GM18520 (cell line): Measurements from ENCODE around the gene PSMG3.
"Not testable (repeated sequence)": the region's sequence is repeated elsewhere in the genome, so short reads cannot be mapped to it uniquely, and the experiment has no call there.

Experiments used
- ATAC-seq: cut with Tn5 transposase; IDR thresholded peaks from one replicate; pipeline ENCODE4 v1.9.1; 2021; ENCODE audit not compliant: unreplicated experiment

Gene PSMG3

DNA sequence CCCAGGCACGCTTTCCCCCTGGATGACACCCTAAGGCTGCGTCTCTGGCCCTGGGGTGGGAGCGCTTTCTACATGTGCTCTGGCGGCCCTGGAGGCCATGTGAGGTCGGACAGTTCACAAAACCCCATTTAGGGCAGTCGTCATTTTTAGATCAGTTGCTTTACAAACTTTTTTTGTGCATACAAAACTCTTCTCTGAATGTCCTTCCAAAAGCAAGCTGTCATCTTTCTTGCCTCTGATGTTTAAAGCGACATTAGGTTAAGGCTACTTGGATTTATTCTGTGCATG is 33.4 kb downstream of the PSMG3 start:
- no peak for ATAC-seq

DNA sequence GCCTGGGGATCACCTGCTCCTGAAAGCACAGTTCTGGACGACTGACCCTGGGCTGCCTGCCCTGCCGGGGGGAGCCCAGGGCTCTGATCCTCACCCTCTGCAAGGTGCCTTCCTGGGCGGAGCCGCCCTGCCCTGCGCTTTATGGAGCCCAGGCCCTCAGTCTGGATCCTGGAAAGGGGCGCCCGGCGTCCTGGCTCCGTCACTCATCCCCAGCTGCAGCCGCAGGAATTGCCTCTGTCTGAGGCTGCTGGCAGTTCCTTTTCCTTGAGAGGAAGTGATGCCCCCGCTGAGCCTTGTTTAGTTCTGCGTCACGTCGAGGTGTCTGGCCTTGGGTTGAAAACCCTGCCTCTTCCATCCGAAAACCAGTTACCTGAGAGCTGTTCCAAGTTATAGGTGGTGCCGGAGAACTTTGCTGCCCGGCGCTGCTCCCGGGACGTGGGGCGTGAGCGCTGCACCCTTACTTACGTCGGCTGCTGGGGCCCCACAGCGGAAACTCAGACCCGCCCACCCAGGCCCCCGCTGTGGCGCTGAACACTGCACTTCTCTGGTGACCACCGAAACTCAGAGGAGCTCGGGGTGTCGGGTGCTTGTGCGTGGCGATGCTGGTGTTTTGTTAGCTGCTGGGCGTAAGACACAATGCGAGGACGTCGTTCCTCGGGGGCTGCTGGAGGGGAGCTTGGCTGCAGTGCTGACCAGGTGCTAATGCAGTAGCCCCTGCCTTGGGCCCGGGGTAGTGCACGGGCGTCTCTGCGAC is 34.0 kb downstream of the PSMG3 start:
- ATAC-seq, result no peak

DNA sequence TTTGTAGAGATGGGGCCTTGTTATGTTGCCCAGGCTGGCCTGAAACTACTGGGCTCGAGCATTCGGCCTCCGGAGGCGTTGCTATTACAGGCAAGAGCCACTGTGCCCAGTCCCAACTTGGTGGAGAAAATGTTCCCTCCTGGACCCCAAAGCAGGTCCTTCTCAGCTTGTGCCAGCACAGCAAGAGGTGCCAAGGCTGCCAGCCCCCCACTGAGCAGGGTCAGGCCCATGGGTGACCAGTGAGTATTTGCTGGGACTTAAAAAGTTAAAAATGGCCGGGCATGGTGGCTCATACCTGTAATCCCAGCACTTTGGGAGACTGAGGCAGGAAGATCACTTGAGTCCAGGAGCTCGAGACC is 34.8 kb downstream of the PSMG3 start:
- ATAC-seq, result no peak

DNA sequence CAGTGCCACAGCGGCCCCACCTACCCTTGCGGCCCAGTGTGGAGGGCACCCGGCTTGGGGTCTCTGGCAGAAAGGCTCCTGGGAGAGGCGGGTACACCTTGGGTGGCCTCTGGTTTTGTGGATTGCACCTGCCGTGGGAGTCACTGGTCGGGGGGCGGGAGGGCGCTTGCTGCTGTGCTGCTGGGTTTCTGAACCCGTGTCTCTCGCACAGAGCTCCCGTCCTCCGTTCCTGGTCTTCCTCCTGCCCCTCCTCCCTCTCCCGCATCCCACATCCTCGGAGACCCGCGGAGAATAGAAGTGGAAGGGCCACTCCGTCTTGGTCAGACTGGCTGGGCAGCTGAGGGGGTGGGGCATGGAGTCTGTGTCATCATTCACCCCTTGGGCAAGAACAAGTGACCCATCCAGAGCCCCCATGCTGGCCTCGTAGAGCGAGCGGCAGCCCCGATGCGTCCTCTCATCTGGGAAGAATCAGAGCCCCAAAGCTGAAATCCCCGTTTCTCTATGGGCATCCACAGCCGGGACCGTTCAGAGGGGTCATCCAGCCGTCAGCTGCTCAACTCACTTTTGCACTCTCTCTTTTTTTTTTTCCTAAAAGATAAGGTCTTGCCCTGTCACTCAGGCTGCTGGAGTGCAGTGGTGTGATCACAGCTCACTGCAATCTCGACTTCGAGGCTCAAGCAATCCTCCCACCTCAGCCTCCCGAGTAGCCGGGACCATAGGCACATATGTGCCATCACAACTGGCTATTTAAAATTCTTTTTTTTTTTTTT is 35.3 kb downstream of the PSMG3 start:
- ATAC-seq, result no peak

DNA sequence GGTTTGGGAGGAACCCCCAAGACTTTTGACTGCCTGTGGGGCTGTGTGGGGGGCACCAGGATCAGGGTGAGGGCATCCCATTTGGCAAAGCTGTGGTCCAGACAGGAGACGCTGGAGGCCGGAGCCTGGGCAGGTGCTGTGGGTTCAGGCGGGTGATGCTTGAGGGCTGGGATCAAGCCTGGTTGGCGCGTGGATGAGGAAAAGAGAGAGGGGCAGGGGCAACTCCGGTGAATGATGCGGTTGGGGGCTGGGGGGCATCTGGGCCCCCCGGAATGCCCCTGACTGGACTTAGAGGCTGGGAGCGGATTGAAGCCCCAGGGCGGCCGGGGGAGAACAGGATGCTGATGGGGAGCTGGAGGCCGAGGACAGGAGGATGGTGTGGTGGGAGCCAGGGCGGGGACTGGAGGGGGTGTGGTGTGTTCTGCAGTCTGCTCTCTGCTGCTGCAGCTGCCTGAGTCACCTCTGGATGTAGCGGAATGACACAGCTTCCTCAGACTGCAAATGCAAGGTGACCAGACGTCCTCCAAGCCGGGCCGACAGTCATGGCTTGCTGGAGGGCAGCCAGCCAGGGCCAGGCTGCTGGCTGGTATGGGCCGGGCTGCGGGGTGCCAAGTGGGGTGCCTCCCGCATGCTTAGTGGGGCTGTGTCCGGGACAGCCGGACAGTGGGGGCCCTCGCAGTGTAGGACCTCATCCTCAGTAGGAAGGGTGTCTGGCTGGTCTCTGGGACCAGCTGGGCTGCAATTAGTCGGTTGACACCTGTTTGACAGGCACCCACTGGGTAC is 36.1 kb downstream of the PSMG3 start:
- ATAC-seq, result no peak

DNA sequence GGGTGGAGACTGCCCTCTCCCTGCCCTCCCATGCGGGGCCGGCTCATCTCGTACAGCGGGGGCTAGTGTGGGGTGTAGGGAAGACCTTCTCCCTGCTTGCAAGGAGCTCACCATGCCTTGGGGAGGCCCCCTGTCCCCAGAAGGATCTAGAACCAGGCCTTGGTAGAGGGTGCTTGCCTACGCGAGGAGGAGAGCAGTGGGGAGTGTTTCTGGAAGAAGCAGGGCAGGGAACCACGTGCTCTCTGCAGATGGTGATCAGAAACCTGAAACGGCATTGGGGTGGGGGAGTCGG is 36.6 kb downstream of the PSMG3 start:
- ATAC-seq, result no peak

DNA sequence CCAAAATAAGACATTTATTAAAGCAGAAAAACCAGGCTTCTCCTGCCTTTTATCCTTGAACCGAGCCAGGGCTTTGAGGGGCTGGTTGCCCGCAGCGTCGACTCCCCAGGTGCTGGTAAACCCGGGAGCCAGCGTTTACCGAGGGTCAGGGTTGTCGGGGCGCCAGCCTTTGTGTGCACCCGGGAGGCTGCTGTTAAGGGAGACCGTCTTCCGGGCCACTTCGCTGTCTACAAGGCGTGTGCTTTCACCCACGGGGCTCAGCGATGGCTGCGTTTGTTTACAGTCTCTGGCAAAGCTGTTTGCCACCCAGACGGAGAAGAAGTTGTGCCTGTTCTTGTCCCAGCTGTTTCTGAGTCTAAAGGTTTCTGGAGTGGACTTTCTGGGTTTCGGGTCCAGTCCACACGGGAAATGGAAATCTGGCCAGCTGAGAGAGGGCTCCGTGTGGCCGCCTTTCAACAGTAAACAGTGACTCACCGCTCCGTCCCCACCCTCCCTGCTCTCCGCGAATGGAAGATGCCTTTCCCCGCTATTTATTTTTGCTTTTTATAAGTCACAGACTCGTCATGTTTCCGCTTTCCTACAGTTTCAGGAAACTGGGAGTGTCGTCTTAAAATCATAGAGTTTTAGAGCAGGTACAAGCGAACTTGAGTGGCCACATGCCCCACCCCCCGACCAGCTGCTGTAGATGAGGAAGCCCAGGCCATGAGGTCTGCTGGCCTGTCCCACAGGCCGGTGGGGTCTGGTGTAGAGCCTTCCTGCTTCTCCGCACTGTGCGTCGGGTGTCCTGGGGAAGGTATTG is 37.2 kb downstream of the PSMG3 start:
- no peak for ATAC-seq

DNA sequence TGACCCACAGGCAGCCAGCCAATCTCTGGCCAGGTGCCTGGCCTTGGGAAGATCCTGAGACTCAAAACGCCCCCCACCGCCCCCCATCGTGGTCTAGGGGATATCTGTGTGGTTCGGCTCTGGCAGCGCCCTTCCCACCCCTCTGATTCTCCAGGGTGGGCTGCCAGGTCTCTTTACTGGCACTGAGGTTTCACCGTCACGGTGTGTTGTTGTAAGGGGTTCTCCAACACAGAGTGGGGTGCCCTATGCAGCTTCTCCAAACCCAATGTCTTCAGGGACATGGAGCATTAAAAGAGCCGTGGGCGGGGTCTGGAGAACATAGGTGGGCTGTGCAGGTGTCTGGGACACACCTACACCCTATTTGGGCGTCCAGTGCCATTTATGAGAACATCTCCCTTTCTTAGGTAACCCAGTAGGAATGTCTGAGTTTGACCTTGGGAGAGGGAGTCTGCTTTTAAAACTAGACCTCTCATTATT is 37.8 kb downstream of the PSMG3 start:
- ATAC-seq, result no peak

DNA sequence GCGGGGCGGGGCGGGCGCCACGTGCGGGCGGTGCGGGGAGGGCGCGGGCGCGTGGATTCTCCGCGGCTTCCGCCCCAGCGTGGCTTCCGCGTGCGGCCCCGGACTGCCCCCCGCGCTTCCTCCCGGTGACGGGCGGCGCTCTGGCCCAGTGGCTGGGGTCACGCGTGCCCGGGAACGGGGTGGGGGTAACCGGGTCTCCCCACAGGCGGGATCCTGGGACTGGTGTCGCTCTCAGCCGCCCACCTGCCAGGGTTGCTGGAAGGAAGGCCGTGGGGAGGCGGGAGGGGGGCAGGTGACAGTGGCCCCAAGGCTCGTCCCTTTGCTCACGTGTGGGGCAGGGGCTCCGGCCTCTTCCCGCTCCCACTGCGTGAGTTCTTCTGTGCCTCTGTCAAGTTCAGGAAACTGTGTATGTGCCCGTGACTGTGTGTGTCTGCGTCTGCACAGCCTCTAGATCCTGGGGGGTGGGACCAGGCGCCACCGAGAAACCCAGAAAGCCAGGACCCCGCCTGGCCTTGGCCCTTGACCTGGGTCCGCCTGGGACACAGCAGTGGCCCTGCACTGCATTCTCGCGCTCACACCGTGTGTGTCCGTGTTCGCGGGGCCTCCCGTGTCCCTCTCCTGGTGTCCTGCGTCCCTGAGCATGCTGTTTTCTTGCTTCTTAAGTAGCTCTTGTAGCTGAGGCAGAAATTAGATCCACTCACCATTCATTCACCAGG is 38.4 kb downstream of the PSMG3 start:
- ATAC-seq, result no peak

DNA sequence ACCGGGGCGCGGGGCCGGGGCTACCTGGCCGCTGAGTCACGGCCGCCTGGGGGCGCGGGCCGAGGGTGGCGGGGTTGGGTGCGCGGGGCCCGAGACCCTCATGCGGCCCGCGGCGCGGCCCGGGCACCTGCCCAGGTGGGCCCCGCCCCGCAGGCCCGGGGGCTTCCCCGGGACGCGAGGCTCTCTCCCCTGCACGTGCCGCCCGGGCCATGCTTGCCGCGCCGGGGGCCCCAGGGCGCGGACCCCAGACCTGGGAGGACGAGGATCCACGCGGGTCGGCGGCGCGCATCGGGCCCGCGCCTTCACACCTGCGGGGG is 38.9 kb downstream of the PSMG3 start:
- ATAC-seq, result no peak

DNA sequence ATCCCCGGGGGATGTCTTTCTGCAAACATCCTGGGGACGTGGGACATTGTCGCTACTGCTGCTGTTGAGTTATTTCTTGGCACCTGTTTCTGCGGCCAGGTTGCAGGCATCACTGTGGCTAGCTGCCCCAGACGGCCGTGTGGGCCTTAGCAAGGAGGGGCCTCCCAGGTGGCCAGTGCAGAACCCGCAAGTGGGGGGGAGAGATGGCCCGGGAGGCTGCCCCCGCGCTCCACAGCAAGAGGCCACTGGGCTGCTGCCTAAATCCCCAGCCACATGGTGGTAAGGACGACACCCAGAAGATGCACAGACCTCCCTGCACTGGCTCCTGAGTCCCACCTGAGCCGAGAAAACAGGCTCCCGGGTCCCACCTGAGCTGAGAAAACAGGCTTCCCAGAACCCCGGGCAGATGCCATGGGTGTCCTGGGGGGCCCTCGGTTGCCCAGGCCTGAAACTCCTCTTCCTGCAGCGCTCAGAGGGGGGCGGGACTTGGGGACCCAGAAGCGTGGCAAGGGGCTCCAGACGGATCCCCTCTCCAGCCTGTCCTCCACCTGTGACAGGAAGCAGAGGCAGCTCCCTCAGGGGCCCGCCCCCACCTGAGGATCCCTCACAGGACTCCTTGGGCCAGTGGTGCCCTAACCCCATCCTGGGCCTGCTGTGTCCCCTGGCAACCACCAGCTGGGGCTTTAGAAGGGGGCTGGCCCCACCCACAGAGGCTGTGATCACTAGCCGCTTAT is 40.3 kb downstream of the PSMG3 start:
- ATAC-seq, result no peak

DNA sequence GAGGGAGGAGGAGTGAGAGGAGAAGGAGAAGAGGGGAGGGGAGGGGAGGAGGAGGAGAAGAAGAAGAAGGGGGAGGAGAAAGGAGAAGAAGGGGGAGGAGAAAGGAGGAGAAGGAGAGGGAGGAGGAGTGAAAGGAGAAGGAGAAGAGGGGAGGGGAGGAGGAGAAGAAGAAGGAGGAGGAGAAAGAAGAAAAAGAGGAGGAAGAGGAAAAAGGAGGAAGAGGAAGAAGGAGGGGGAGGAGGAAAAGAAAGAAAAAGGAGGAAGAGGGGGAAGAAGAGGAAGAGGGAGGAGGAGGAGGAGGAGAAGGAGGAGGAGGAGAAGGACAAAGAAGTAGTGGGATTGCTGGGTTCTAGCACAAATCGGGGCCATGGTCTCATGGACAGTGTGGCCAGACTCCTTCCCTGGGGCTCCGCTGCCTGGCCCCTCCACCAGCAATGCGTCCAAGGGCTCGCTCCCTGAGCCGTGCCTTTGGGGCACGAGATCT is 43.5 kb downstream of the PSMG3 start:
- no peak for ATAC-seq

DNA sequence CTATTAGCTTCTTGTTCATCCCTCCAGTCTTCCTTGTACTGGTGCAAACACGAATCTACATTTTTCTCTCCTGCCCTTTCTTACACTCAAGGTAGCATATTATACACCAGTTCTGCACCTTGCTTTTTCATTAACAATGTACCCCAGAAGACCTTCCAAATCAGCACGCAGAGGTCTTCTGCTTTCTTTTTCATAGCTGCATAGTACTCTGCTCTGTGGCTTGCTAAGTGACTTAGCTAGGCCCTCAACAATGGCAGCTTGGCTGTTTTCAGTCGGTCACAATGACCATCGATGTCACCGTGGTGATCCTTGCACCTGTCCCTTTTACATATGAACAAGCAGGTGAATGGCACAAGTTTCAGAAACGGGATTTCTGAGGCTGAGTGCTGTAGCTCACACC is 44.4 kb downstream of the PSMG3 start:
- no peak for ATAC-seq

DNA sequence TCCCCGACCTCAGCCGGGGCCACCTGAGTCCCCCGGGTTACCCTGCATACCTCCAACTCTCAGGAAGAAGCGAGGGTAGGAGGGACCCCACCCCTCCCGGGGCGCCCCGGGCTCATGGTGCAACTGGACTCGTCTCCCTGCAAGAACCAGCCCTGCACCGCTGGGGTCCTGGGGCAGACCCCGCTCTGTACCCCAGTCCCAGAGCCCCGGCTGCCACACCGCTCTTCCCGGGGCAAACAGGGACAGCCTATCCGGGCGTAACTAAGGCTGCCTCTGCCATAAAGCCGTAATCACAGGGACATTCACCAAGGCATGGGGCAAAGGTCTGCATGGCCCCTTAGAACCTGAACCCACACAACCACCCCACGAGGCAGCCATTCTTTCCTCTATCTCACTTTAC is 46.0 kb downstream of the PSMG3 start:
- ATAC-seq, result no peak

DNA sequence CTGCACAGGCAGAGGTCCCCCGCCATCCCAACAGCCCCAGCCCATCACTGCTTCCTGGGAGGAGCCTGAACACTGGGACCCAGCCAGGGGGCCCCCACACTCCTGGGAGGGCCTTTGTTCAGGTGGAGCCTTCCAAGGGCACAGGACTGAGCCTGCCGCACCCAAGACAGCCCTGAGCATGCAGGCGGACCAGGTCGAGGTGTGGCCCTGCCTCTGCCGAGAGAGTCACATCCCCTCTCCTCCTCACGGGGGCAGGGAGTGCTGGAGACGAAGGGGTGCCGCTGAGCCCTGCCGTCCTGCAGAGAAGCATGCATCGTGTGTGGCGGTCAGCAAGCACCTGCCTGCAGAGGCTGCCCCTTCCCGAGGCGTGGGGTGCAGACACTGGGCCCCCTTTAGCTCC is 46.6 kb downstream of the PSMG3 start:
- ATAC-seq, result no peak

DNA sequence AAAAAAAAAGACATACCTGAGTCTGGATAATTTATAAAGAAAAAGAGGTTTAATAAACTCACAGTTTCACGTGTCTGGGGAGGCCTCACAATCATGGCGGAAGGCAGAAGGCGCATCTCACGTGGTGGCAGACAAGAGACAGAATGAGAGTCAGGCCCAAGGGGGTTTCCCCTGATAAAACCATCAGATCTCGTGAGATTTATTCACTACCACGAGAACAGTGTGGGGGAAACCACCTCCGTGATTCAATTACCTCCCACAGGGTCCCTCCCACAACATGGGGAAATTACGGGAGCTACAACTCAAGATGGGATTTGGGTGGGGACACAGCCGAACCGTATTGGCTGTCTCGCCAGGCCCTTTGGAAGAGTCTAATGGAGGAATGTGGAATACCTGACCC is 48.4 kb downstream of the PSMG3 start:
- ATAC-seq, result no peak

DNA sequence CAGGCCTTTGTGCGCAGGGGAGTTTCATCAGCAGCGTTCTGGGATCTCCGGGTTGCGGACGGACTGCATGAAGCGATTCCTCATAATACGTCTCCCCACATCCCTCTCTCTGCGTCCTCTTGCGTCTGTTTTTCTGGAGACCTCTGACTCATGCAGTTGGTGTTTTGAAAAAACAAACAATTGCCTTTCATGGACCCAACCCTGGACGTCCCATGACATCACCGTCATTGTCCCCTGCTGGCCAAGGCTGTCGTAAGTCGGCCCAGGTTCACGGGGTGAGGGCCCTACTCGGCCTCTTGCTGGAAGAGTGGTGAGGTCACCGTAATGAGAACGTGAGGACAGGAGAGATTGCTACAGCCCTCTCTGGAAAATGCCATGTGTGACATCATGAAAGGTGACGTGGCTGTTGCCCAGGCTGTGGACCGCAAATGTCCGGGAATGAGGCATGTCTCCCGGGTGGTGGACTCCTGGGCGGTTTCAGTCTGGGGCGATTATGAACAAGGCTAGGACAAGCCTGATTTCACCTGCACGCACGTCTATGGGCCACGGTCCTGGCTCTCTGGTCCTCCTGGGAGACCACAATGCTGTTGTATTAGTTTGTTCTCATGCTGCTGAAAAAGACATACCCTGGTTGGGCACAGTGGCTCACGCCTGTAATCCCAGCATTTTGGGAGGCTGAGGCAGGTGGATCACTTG is 49.1 kb downstream of the PSMG3 start:
- ATAC-seq, result no peak

DNA sequence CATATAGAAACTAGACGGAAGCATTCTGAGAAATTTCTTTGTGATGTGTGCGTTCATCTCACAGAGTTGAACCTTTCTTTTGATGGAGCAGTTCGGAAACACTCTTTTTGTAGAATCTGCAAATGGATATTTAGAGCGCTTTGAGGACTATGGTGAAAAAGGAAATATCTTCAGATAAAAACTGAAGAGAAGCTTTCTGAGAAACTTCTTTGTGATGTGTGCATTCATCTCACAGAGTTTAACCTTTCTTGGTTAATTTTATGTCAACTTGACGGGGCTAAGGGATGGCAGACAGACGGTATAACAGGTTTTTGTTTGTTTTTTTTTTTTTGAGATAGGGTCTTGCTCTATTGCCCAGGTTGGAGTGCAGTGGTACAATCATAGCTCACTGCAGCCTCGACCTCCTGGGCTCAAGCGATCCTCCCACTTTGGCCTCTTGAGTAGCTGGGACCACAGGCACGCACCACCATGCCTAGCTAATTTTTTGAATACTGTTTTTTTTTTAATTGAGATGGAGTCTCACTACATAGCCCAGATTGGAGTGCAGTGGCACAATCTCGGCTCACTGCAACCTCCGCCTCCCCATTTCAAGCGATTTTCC is 50.4 kb downstream of the PSMG3 start:
- not testable (repeated sequence) for ATAC-seq
